MM.1S (cell line): ENCODE data around the gene ERC2.

Source experiments
- DNase-seq: peaks from one replicate; pipeline ENCODE4 v3.0.0-alpha.2; 2015
- H2AFZ ChIP-seq: fragments of 300-600 bp; sonication (generic); 2 replicates; pipeline ENCODE4 v1.6.0; 2016; ENCODE audit warnings: antibody characterized with exemption, low read length
- H3F3A ChIP-seq: fragments of 300-600 bp; sonication (generic); 2 replicates; pipeline ENCODE4 v1.6.1; 2016; ENCODE audit warnings: mild to moderate bottlenecking, antibody characterized with exemption, low read length, moderate library complexity, mixed read lengths; ENCODE audit not compliant: insufficient read depth
- H3K27ac ChIP-seq: fragments of 300-600 bp; sonication (generic); 2 replicates; pipeline ENCODE4 v1.5.1; 2016; ENCODE audit warnings: mild to moderate bottlenecking, low read length
- H3K27me3 ChIP-seq: fragments of 300-600 bp; sonication (generic); replicated peaks from 2 replicates; pipeline ENCODE4 v1.6.0; 2016; ENCODE audit warnings: low read length; ENCODE audit not compliant: insufficient read depth
- H3K36me3 ChIP-seq: fragments of 300-600 bp; sonication (generic); replicated peaks from 2 replicates; pipeline ENCODE4 v1.6.1; 2016; ENCODE audit warnings: mild to moderate bottlenecking, low read length, mixed read lengths; ENCODE audit not compliant: insufficient read depth
- H3K4me1 ChIP-seq: fragments of 300-600 bp; sonication (generic); 2 replicates; pipeline ENCODE4 v1.6.1; 2016; ENCODE audit warnings: low read length, mixed read lengths
- H3K4me2 ChIP-seq: fragments of 300-600 bp; sonication (generic); 2 replicates; pipeline ENCODE4 v1.6.0; 2016; ENCODE audit warnings: low read depth, low read length
- H3K4me3 ChIP-seq: fragments of 300-600 bp; sonication (generic); 2 replicates; pipeline ENCODE4 v1.5.1; 2016; ENCODE audit warnings: low read length, mixed read lengths
- H3K79me2 ChIP-seq: fragments of 300-600 bp; sonication (generic); 2 replicates; pipeline ENCODE4 v1.6.1; 2016; ENCODE audit warnings: mixed run types, low read length, mixed read lengths
- H3K9ac ChIP-seq: fragments of 300-600 bp; sonication (generic); 2 replicates; pipeline ENCODE4 v1.6.1; 2016; ENCODE audit warnings: low read length, mixed read lengths
- H3K9me2 ChIP-seq: fragments of 300-600 bp; sonication (generic); replicated peaks from 2 replicates; pipeline ENCODE4 v1.6.1; 2016; ENCODE audit warnings: mild to moderate bottlenecking, low read length, mixed read lengths; ENCODE audit not compliant: insufficient read depth
- H3K9me3 ChIP-seq: fragments of 300-600 bp; sonication (generic); replicated peaks from 2 replicates; pipeline ENCODE4 v1.6.1; 2016; ENCODE audit warnings: mild to moderate bottlenecking, low read length, mixed read lengths; ENCODE audit not compliant: insufficient read depth
- H4K20me1 ChIP-seq: fragments of 300-600 bp; sonication (generic); 2 replicates; pipeline ENCODE4 v1.6.1; 2016; ENCODE audit warnings: mild to moderate bottlenecking, low read length, moderate library complexity, mixed read lengths; ENCODE audit not compliant: insufficient read depth
- EZH2 ChIP-seq: fragments of 300-600 bp; sonication (generic); optimal IDR thresholded peaks from 2 replicates; pipeline ENCODE3; 2017; ENCODE audit warnings: low read depth, mild to moderate bottlenecking, antibody characterized with exemption, low read length, mixed read lengths
- EZH2phosphoT487 ChIP-seq: fragments of 300-600 bp; sonication (generic); IDR thresholded peaks from 2 replicates; pipeline ENCODE4 v1.6.1; 2018; ENCODE audit warnings: antibody characterized with exemption, low read length
- TF ChIP-seq, protein P1 (sequence below): fragments of 300-600 bp; sonication (generic); IDR thresholded peaks from 2 replicates; pipeline ENCODE4 v1.5.1; 2016; ENCODE audit warnings: antibody characterized with exemption, low read length, mixed read lengths

ERC2 gene

GRCh38 chr3:56164436-56164835 is 303.8 kb downstream of the ERC2 start:
- no peaks in the 10 kb centered on the region for H3K9me3 ChIP-seq

DNA sequence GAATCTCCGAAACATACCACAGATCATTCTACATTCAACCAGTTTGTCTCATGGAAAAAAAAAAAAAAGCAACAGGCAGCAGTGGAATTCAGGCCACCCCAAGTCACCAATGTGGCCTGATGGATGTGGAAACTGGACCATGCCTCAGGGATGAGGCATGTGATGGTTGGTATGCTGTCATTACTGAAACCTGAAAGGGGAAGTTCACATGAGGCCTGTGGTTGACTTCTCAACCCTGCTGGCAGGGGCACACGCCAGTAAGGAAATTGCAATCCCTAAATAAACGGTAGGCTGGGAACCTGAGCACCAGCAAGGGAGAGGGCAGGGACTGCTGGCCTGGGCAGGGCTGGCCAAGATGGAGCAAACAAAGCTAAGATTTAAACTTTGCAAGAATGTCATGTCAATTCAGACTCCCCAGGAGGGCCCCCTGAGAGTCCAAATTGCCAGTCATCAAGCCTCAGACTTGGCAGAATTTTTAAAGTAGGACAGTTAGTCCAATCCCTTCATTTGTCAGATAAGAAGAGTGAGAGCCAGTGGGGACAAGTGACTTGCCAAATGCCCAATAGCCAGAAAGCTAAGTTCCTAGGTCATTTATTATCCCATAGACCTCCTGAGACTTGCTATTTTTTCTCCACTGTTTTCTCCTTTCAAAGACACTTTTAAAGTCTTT is 310.4 kb downstream of the ERC2 start:
- Histone ChIP-seq H3K4me3 (no peak overlapping the region), H3K9ac (no peak overlapping the region), H2AFZ (no peak overlapping the region), H3K4me2 (peak overlapping the region; percentile 25), H3K9me3 (no peaks in the 10 kb centered on the region), H3K79me2 (no peaks in the 10 kb centered on the region), H4K20me1 (no peaks in the 10 kb centered on the region), H3K27ac (no peak overlapping the region), H3K27me3 (no peaks in the 10 kb centered on the region), H3K36me3 (no peaks in the 10 kb centered on the region), H3F3A (no peaks in the 10 kb centered on the region), H3K4me1 (peaks cover 16% of the 10 kb centered on the region), H3K9me2 (no peaks in the 10 kb centered on the region)
- peak; percentile 50 for DNase-seq
- TF ChIP-seq EZH2: no peak
- TF ChIP-seq, protein P1, sequence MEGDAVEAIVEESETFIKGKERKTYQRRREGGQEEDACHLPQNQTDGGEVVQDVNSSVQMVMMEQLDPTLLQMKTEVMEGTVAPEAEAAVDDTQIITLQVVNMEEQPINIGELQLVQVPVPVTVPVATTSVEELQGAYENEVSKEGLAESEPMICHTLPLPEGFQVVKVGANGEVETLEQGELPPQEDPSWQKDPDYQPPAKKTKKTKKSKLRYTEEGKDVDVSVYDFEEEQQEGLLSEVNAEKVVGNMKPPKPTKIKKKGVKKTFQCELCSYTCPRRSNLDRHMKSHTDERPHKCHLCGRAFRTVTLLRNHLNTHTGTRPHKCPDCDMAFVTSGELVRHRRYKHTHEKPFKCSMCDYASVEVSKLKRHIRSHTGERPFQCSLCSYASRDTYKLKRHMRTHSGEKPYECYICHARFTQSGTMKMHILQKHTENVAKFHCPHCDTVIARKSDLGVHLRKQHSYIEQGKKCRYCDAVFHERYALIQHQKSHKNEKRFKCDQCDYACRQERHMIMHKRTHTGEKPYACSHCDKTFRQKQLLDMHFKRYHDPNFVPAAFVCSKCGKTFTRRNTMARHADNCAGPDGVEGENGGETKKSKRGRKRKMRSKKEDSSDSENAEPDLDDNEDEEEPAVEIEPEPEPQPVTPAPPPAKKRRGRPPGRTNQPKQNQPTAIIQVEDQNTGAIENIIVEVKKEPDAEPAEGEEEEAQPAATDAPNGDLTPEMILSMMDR: no peak
- TF ChIP-seq EZH2phosphoT487: no peak

More at GRCh38 chr3:56164436-56164835, 303.8 kb downstream of the ERC2 start:
- Histone ChIP-seq H3F3A (no peaks in the 10 kb centered on the region), H2AFZ (no peak overlapping the region), H3K4me3 (no peak overlapping the region), H3K4me2 (no peak overlapping the region), H3K4me1 (no peaks in the 10 kb centered on the region), H3K27me3 (no peaks in the 10 kb centered on the region), H3K9me2 (no peaks in the 10 kb centered on the region), H3K27ac (no peak overlapping the region), H3K9ac (no peak overlapping the region), H3K36me3 (no peaks in the 10 kb centered on the region), H4K20me1 (no peaks in the 10 kb centered on the region), H3K79me2 (no peaks in the 10 kb centered on the region)
- DNase-seq: no peak
- TF ChIP-seq, protein P1: no peak
- TF ChIP-seq EZH2 (no peak), EZH2phosphoT487 (no peak)

GRCh38 chr3:56154297-56154696 is 314.0 kb downstream of the ERC2 start:
- no peak overlapping the region for H3K4me3 ChIP-seq
- no peaks in the 10 kb centered on the region for H3K36me3 ChIP-seq
- 0 out of 2 replicates have a peak, but pooled peaks cover 3% of the 10 kb centered on the region for H3K9me2 ChIP-seq
- H3K79me2 ChIP-seq: no peaks in the 10 kb centered on the region
- H3K4me1 ChIP-seq: peaks cover 16% of the 10 kb centered on the region
- no peaks in the 10 kb centered on the region for H3K9me3 ChIP-seq
- H2AFZ ChIP-seq: no peak overlapping the region
- H3K27ac ChIP-seq: no peak overlapping the region
- no peak overlapping the region for H3K4me2 ChIP-seq
- no peaks in the 10 kb centered on the region for H3K27me3 ChIP-seq
- H3K9ac ChIP-seq: no peak overlapping the region
- DNase-seq: no peak
- H4K20me1 ChIP-seq: no peaks in the 10 kb centered on the region
- no peaks in the 10 kb centered on the region for H3F3A ChIP-seq
- TF ChIP-seq EZH2phosphoT487 (no peak), EZH2 (no peak)

- H3K9me3 ChIP-seq: no peaks in the 10 kb centered on the region
- no peaks in the 10 kb centered on the region for H3F3A ChIP-seq
- H3K79me2 ChIP-seq: no peaks in the 10 kb centered on the region
- TF ChIP-seq, protein P1: no peak
- TF ChIP-seq EZH2: no peak
- no peak for TF ChIP-seq EZH2phosphoT487
- no peak overlapping the region for H3K9ac ChIP-seq
- no peak overlapping the region for H3K4me2 ChIP-seq
- H3K27ac ChIP-seq: no peak overlapping the region
- no peaks in the 10 kb centered on the region for H3K27me3 ChIP-seq
- H3K36me3 ChIP-seq: no peaks in the 10 kb centered on the region
- no peak for DNase-seq
- no peaks in the 10 kb centered on the region for H3K4me1 ChIP-seq
- no peak overlapping the region for H2AFZ ChIP-seq
- H3K4me3 ChIP-seq: no peak overlapping the region
- H4K20me1 ChIP-seq: no peaks in the 10 kb centered on the region
- H3K9me2 ChIP-seq: 0 out of 2 replicates have a peak, but pooled peaks cover 3% of the 10 kb centered on the region
These were observed 320.9 kb downstream of the ERC2 start for GRCh38 chr3:56147354-56147753.
